Activated CD4-positive, CD25-positive, alpha-beta regulatory T cell treated with anti-CD3 and anti-CD28 coated beads, Interleukin-2, amount 50 U/mL, for 72 hours (primary cell): ENCODE data around the gene RPL15.
"Not testable (repeated sequence)": the region's sequence is repeated elsewhere in the genome, so short reads cannot be mapped to it uniquely, and the experiment has no call there.

Source experiments
- DNase-seq: peaks from one replicate; pipeline ENCODE4 v3.0.0; 2021

Gene RPL15

DNA sequence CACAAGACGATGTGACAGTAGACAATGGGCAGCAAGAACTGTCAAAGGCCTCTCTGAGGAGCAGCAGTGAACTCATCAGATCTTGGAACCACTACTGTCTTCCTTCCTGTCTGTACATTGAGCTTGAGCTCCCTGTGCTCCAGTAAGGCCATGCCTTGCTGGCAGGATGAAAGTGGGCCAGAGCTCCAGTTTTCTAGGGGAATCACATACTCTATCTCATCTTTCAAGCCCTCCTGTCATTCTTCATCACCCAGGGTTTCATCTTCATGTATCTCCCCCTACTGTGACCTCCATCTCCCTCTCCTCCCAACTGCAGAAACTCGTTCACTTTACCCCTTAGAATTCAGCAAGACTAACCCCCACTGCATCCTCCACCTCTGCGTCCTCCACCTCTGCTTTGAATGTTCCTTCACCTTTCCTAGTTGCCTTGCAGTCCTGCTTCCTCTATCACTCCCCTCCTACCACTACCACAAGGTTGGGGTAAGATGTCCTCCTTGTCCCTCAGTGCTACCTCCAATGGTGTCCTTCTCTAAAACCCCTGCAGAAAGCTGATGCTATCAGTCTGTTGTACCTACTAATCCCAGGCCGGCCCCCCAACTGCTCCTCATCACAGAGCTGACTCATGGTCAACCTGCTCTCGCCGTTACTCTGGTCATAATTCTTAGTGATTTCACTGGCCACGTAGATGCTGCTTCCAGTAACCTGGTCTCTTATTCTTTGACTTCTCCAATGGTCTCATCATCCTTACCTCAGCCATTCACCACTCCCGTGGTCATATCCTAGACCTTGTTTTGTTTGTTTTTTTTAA, 22.5 kb upstream of the RPL15 start:
- DNase-seq: no peak

DNA sequence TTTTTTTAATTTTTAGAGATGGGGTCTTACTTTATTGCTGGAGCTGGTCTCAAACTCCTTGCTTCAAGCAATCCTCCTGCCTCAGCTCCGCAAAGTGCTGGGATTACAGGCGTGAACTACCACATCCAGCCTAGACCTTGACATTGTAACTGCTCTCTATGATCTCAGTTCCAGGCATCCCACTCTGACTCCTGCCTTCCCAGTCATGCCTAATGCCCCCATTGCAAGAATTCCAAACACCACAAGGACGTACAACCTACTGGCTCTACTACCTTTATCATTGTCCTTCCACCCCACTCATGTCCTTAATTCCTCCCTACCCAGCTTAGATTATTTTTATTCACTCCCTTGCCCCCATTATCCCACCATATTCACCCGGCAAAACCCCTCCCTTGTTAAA, 21.8 kb upstream of the RPL15 start:
- DNase-seq: no peak

DNA sequence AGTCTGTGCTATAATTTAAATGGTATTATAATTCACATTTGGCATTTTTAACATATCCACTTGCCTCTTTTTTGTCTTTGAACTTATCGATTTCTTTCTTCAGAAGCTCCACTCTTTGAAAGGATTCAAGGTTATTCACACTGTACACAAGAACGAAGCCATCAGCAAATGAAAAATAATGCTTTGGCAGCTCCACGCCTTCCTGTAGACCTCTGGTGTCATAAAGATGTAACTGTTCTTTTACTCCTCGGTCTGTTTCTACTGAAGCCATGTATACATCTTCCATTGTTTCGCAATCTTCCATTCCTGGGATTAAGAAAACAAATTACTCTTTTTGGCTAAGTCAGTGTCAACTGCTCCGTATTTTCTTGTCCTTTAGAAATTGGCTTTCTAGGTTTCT, 16.2 kb upstream of the RPL15 start:
- DNase-seq: no peak

DNA sequence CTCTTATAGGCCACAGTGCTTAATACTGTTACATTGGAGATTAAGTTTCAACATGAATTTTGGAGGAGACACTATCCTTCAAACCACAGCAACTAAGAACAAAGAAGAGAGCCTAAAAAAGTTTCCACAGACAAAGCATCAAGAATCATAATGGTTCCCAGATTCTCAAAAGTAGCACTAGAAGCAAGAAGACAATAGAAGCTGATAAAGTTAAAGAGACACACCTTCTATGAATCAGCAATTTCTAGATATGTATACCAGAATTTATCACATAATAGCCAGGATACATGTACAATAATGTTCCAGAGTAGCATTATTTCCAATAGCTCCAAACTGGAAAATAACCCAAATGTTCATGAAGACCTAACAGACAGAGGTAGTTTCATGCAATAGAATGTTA, 12.4 kb upstream of the RPL15 start:
- DNase-seq: no peak

DNA sequence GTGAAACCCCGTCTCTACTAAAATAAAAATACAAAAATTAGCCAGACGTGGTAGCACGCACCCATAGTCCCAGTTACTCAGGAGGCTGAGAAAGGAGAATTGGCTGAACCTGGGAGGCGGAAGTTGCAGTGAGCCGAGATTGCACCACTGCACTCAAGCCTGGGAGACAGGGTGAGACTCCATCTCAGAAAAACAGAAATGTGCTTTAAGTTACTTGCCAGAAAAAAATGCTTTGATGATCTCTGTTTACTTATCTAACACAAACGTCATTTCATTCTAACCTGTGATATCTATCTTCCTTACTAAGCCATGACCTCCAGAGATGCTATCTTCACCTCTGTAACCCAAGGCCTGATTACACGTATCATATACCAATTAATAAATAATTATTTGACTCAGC, 7.6 kb upstream of the RPL15 start:
- DNase-seq: no peak

DNA sequence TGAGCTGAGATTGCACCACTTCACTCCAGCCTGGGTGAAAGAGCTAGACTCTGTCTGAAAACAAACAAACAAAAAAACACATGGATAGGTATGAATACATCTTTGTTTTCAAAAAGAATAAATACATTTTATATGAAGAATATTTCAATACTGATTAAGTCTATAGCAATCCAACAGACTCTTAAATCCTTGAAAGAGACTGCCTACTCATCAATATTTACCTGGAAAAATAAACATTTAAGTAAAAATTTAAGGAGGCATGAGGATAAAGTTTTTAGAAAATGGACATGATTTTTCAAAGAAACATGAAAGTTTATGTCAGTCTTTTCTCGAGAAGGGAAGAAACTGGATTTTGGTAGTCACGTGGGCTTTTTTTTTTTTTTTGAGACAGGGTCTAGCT, 5.5 kb upstream of the RPL15 start:
- DNase-seq: no peak

DNA sequence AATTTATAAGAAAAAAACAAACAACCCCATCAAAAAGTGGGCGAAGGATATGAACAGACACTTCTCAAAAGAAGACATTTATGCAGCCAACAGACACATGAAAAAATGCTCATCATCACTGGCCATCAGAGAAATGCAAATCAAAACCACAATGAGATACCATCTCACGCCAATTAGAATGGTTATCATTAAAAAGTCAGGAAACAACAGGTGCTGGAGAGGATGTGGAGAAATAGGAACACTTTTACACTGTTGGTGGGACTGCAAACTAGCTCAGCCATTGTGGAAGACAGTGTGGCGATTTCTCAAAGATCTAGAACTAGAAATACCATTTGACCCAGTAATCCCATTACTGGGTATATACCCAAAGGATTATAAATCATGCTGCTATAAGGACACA, 4.6 kb upstream of the RPL15 start:
- not testable (repeated sequence) for DNase-seq

DNA sequence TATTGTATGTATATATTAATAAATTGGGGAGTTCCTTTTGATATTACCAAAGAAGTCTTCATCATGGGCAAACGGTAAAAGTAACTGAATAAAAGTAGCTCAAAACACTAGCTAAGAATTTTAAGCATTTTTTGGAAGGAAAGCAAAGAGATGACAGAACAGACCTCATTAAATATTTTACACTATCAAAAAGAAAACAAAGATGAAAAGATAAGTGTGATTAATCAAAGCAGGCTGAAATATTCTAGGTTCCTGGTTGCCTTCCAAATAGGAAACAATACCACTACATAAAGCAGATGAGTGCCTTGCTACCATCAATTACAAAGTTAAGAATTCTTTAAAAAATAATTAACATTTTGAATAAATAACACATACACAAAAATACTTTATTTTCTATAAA, 3.8 kb upstream of the RPL15 start:
- DNase-seq: no peak

DNA sequence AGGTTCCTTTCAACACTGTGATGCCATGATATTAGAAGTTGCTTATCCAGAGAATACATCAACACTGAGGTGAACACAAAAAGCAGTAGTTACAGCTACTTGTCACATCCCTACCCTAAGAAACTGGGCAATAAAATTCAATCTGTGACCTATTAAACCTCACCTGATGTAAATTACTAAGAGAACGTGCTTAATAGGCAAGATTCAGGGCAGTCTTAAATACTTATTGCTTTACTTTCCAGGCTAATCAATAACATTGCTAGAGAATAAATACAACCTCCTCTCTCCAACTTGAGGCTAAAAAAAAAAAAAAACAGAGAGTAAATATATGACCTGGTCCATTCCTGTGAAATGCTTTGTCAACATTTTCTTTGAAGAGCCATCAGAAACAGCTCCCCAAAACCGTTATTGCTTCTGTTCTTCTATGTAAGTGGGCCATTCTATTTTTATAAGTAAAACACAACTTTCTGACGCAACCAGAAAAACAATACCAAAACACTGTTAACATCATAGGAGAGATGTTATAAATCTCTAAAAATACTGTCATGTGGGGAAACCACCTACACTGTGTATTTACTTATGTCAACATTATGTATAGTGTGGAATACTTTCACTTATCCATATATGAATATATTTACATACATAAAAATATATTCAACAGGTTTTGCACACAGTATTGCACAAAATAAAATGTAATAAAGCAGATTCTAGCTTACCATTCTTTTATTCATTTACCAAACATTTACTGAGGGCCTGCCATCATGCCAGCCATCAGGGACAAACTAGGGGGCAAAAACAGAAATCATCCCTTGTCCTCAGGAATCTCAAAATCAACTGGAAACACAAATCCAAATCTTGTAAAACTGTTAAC, 2.8 kb upstream of the RPL15 start:
- DNase-seq: no peak

DNA sequence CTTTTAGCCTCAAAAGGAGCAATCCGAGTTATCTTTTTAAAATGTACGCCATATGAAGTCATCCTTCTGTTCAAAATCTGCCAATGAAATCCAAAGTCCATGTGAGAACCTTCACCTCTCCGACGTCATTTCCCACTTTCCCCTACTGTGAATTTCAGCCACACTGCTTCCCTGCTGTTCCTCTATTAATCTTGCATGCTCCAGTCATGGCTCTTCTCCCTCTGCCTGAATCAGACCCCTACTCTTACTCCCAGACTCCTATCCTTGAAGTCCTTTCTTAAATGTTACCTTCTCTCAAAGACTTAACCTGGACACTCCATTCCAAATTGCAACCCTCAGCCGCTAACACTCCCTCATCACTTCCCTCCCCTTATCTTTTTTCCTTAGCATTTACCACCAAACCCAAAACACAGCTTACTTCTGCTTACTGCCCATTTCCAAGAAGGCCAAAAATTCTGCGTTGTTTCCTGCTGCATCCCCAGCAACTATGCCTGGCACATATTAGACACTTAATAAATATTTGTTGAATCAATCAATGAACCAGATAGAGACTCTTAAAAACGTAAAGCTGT, 1.3 kb upstream of the RPL15 start:
- no peak for DNase-seq

DNA sequence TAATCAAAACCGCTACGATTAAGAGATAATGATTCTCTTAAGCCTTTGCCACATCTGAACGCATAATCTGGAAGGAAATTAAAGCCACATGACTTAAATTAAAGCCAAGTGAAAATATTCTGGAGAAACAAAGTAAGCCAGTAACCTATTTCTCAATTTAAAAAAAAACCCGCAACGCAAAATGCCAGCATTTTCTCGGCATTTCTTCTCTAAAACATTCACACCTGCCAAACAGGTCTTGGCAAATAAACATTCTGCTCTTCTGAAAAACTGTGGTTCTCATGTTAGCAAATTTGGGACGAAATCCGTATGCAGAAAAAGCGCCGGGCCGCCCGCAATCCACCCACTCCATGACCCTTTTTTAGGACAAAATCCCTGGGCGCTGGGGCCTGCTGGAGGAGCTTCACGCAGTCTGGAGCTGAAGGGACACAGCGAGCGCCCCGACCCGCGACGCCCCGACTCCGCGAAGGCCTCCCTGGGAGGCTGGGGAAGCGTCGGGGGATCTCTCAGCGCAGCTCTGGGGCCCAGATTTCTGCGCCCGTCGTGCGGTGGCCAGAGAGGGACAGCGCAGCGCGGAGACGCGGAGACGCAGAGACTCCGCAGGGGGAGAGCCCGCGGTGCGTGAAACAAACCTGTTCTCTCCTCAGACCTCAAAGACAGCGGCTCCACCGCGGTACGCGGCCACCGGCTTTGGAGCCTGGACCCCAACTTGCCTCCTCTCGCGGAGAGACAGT, 613 bp upstream of the RPL15 start:
- DNase-seq: no peak

DNA sequence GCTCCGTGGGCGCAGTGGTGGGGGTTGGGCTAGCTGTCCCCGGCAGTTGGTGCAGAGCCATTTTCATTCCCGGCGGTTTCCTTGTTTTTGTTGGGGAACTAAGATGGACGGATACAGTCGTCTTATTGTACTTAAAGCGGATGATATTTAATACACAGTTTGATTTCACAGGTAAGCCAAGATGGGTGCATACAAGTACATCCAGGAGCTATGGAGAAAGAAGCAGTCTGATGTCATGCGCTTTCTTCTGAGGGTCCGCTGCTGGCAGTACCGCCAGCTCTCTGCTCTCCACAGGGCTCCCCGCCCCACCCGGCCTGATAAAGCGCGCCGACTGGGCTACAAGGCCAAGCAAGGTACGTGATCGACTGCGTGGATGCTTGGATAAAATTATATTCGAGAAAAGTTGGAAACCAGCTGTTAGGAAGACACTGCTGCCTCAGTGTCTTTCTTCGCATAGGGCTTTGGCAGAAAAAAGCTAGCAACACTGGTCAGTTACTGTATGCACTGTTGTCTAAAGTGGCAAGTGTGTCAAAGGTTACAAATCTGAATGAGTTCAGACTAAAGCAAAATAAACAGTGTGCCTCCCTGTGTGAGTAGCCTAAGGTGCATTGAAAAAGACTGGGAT, 859 bp downstream of the RPL15 start:
- DNase-seq: not testable (repeated sequence)

DNA sequence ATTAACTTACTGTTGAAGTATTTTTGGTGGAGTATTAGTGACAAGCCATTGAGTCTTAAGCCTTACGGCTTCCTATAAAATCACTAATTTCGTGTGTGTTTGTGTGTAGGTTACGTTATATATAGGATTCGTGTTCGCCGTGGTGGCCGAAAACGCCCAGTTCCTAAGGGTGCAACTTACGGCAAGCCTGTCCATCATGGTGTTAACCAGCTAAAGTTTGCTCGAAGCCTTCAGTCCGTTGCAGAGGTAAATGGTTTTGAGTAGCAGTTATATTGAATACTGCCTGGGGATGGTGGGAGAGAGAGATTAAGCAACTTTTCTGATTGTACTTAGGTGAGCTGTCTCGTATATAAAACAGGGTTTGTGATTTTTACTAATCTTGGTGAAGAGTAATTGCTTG, 1.4 kb downstream of the RPL15 start:
- DNase-seq: not testable (repeated sequence)

DNA sequence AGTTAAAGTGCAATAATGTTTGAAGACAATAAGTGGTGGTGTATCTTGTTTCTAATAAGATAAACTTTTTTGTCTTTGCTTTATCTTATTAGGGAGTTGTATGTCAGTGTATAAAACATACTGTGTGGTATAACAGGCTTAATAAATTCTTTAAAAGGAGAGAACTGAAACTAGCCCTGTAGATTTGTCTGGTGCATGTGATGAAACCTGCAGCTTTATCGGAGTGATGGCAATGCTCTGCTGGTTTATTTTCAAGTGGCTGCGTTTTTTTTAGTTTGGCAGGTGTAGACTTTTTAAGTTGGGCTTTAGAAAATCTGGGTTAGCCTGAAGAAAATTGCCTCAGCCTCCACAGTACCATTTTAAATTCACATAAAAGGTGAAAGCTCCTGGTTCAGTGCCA, 2.7 kb downstream of the RPL15 start:
- DNase-seq: no peak

DNA sequence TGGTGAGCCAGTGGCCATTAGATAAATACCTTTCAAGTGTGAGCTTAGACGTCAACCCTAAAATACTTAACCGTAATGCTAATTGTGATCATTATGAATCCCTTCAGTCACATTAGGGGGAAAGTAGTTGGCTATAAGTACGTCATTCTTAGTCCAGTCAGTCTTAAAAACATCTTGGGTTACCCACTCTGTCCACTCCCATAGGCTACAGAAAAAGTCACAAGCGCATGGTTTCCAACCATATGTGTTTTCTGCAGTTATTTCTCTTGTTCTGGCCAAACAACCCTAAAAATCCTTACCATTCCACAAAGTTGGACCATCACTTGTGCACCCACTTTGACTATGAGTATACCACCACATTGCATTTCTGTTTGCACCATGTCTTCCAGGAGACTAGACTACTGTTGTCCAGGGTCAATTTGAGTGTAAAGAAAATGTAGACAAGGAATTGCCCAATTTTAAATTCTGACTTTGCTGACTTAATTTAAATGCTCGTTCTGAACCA, 3.3 kb downstream of the RPL15 start:
- no peak for DNase-seq

DNA sequence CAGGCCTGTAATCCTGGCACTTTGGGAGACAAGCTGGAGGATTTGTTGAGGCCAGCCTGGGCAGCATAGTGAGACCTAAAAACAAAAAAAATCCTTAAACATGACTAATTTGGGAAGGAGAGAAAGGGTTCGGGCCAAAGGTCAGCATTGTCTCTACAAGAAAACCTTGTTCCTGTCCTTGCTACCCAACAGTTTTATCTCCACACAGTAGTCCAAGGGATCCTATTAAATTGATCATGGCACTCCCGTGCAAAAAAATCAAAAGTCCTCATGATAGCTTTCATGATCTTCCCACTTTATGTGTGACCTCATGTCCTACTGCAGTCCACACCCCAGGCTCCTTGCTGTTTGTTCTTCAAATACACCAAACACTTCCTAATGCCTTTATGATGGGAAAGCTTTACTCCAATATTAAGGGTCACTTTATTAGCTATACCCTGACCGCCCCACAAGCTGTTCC, 4.2 kb downstream of the RPL15 start:
- no peak for DNase-seq

DNA sequence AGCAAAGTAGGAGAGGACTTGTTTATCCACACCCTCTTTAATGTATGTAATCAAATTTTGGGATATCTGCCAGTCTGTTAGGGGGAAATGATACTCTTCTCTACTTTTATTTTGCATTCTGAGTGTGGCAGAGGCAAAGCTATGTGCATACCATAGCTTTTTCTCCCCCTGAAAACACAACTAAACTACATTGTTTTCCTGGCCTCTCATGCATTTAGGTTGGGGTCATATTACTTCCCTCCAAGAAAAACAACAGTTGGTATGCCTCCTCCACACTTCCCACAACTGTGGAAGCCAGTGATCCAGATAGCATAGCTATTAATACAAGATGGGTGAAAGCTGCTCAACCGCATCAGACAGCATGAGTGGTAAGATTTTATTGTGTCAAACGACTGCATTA, 6.9 kb downstream of the RPL15 start:
- no peak for DNase-seq

DNA sequence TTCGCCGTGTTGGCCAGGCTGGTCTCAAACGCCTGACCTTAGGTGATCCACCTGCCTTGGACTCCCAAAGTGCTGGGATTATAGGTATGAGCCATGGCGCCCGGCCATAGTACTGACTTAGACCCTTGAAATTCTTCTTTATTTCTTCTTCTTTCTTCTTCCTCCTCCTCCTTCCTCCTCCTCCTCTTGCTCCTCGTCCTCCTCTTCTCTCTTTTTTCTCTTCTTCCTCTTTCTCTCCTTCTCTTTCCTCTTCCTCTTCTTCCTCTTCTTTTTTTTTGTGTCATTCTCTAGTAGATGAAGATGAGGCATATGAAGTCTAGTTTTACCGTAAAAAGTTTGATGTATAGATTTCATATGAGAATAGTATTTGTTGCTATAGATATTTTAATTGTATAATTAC, 9.3 kb downstream of the RPL15 start:
- no peak for DNase-seq

DNA sequence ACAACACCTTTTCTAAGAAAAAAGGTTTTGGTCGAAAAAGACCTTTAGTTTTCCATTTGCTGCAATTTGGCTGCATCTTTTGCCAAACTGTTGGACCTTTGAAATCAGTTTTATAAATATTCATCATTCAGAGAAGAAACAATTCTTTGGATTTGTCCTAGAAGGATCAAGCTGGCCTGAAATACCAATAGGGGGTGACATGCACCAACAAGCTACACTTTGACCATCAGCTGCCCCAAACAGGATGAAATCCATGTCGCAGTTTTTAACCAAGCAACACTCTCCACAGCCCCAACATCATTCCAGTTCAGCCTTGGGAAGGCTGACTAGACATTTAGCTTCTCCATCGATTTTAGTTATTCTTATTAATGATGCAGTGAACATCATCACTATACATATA, 9.8 kb downstream of the RPL15 start:
- DNase-seq: no peak

DNA sequence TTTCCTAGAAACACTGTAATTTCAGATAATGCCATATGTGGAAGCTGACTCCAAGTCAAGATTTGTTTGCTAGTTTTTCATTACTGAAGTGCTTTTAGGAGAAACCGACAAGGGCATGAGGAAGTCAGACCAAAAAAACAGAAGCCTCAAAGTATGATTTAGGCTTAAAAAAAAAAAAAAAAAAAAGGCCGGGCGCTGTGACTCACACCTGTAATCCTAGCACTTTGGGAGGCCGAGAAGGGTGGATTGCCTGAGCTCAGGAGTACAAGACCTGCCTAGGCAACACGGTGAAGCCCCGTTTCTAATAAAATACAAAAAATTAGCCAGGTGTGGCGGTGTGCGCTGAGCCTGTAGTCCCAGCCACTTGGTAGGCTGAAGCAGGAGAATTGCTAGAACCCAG, 11.6 kb downstream of the RPL15 start:
- DNase-seq: no peak

DNA sequence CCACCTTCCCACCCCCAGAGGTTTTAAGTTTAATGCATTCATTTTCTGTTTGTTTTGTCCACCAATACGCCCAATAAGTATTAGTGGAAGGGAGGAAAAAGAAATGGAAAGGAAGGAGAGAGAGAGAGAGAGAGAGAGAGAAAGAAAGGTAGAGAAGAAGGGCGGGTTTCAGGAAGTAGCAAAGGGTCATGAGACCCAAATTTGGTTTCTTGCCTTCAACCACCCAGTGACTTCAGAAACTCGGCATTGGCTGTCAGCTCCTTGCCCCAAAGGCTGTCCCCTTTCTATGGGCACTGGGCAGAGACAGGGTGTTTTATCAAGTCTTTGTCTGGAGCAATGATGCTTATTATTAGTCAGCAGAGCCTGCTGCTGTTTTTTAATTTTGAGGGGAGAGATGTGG, 14.7 kb downstream of the RPL15 start:
- no peak for DNase-seq

DNA sequence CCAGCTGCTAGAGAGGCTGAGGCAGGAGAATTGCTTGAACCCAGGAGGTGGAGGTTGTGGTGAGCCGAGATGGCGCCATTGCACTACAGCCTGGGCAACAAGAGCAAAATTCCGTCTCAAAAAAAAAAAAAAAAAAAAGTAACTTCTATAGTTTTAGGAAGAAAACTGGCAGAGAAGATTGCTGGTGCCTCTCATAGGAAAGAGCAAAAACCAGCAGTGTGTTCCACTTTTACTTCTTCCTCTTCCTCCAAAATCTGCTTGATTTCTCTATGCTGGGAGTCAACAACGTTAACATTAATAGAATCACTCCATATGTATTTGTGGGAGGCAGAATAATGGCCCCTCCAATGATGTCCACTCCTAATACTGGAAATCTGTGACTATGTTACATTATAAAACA, 15.6 kb downstream of the RPL15 start:
- no peak for DNase-seq

DNA sequence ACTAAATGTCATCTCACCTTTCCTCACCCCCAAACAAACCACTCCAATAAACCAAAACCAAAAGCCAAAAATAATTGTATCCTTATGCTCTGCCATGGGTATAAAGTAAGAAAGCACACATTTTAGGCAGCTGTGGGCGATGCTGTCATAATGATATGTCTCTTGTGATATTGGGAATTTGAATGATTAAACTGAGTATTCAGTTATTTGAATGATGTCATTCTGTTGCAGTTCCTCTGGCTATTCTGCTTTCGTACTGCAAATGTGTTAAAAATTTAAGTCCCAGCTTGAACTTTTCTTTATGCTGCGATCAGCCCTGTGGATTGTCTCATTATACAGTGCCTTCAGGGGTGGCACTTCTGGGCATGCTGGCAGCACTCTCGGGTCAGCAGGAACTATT, 17.3 kb downstream of the RPL15 start:
- DNase-seq: no peak
